Esophagus squamous epithelium (tissue), 5 donors: ENCODE results near the gene CKLF. TPM values are rescaled to one million over a fixed set of nuclear protein-coding genes. Genes with fewer than 3 reads are reported as not detected.

Source experiments
- DNase-seq: peaks from one replicate; lab custom pipeline; 2025; lab: John Stamatoyannopoulos, UW
- H3K27ac ChIP-seq, 4 donors: fragments of 200-600 bp; sonication (generic); one replicate each; pipeline ENCODE4 v1.5.1; 2016 to 2019; ENCODE audit warnings: mild to moderate bottlenecking in 1 of 4
- H3K27me3 ChIP-seq, 4 donors: fragments of 200-600 bp; sonication (generic); 1 replicate in 3 of 4; 2 replicates in 1 of 4; pipeline versions ENCODE4 v1.5.1 to v1.6.0; 2017 to 2021; ENCODE audit warnings: antibody characterized with exemption in 1 of 4
- H3K36me3 ChIP-seq, 3 donors: fragments of 200-600 bp; sonication (generic); one replicate each; pipeline ENCODE4 v1.5.1; 2016 to 2019
- H3K4me1 ChIP-seq, 3 donors: fragments of 200-600 bp; sonication (generic); one replicate each; pipeline ENCODE4 v1.5.1; 2017 to 2019
- H3K4me3 ChIP-seq, 4 donors: fragments of 200-600 bp; sonication (generic); 1 replicate in 3 of 4; 2 replicates in 1 of 4; pipeline ENCODE4 v1.5.1; 2016 to 2019; ENCODE audit warnings: mild to moderate bottlenecking in 2 of 4, moderate library complexity in 1 of 4
- H3K9me3 ChIP-seq, 3 donors: fragments of 200-600 bp; sonication (generic); one replicate each; pipeline ENCODE4 v1.5.1; 2016 to 2019
- POLR2A ChIP-seq, 4 donors: fragments of 450-650 bp; IDR thresholded peaks; one replicate each; pipeline ENCODE4 v1.6.1; 2017; ENCODE audit warnings: antibody characterized with exemption in 4 of 4, mild to moderate bottlenecking in 4 of 4, moderate library complexity in 3 of 4
- WGBS, 2 donors: methylation state at CpG; one replicate each; pipeline ENCODE4 v1.1.5; 2018; 5-methylcytosine and 5-hydroxymethylcytosine counted together
- intact Hi-C: fragments of 100-400 bp; cut with DNase I; formaldehyde crosslinking; loops from one replicate; pipeline ENCODE4 v1.15.0; 2022
- total RNA-seq, 4 donors: library from RNA; depleted of rRNA; stranded (reverse); fragments of >200 nt; gene quantifications; one replicate each; pipeline ENCODE4 v1.1.0, GENCODE V29; 2016
- TF ChIP-seq, protein P1 (sequence below), 6 experiments: fragments of 450-650 bp in 4 of 6; fragments of 200-600 bp in 2 of 6; sonication (generic) in 2 of 6; IDR thresholded peaks; one replicate each; pipeline ENCODE4 v1.5.1; 2016 to 2019; ENCODE audit warnings: antibody characterized with exemption in 6 of 6, mild to moderate bottlenecking in 4 of 6, moderate library complexity in 4 of 6
- donor health status: DM: yes; HTN: yes; CAD: no.

CKLF gene, protein sequence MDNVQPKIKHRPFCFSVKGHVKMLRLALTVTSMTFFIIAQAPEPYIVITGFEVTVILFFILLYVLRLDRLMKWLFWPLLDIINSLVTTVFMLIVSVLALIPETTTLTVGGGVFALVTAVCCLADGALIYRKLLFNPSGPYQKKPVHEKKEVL
- total RNA-seq, result 10 to 100 TPM in 2 of 4 donors, 1 to 10 TPM in 2; 8.6 to 34.1 (median 16.9) TPM

DNA sequence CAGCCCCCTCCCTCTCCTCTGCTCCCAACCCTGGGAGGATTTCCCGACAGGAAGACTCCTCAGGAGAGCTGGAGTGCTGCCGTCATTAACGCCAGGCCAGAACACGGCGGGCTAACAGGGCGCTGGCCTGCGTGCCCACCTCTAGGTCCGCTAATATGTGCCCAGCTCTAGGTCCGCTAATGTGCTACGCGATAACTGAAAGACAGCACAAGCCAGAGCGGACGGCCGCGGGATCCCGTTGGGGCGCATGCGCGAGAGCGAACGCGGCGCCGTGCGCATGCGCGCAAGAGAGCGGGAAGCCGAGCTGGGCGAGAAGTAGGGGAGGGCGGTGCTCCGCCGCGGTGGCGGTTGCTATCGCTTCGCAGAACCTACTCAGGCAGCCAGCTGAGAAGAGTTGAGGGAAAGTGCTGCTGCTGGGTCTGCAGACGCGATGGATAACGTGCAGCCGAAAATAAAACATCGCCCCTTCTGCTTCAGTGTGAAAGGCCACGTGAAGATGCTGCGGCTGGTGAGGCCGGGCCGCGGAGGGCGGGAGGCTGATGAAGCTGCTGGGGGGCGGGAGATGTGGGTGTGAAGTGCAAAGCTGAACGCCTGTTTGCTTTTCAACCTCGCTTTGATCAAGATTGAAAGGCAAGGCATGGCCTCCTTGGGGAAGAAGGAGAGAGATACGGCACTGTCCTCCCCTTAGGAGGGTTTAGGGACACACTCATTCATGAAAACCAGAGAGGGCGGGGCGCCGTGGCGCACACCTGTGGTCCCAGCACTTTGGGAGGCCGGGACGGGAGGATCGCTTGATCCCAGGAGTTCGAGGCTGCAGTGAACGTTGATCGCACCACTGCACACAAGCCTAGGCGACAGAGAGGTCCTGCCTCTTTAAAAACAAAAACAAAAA is at the start of gene CKLF:
TSS of gene CKLF (plus strand) at position 291 of the 892 bp plus-strand sequence. CDS start at position 431, 140 bp downstream.
- Histone ChIP-seq H3K27me3 (no peaks in the 10 kb centered on the region), H3K4me3 (peak within 1 kb of the TSS; percentile 36 to 79 (median 62)), H3K9me3 (no peaks in the 10 kb centered on the region), H3K4me1 (peaks cover 27 to 83% (median 30%) of the 10 kb centered on the region in 3 donors), H3K36me3 (peaks cover 0 to 5% (median 0%) of the 10 kb centered on the region in 3 donors), H3K27ac (peak within 1 kb of the TSS; percentile 83 to 98 (median 96))
- 14 to 19% methylated on average over 32 to 37 of the region's 63 CpGs for WGBS, 2 donors
- TF ChIP-seq, protein P1, sequence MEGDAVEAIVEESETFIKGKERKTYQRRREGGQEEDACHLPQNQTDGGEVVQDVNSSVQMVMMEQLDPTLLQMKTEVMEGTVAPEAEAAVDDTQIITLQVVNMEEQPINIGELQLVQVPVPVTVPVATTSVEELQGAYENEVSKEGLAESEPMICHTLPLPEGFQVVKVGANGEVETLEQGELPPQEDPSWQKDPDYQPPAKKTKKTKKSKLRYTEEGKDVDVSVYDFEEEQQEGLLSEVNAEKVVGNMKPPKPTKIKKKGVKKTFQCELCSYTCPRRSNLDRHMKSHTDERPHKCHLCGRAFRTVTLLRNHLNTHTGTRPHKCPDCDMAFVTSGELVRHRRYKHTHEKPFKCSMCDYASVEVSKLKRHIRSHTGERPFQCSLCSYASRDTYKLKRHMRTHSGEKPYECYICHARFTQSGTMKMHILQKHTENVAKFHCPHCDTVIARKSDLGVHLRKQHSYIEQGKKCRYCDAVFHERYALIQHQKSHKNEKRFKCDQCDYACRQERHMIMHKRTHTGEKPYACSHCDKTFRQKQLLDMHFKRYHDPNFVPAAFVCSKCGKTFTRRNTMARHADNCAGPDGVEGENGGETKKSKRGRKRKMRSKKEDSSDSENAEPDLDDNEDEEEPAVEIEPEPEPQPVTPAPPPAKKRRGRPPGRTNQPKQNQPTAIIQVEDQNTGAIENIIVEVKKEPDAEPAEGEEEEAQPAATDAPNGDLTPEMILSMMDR (IDR thresholded peaks at IDR 0.05), result peak in 1 of 6 experiments; percentile 45
- TF ChIP-seq POLR2A (IDR thresholded peaks at IDR 0.05), result peak in 3 of 4 donors; percentile 58 to 89 (median 68)
- intact Hi-C loops, result no loop called here
- no peak for DNase-seq

DNA sequence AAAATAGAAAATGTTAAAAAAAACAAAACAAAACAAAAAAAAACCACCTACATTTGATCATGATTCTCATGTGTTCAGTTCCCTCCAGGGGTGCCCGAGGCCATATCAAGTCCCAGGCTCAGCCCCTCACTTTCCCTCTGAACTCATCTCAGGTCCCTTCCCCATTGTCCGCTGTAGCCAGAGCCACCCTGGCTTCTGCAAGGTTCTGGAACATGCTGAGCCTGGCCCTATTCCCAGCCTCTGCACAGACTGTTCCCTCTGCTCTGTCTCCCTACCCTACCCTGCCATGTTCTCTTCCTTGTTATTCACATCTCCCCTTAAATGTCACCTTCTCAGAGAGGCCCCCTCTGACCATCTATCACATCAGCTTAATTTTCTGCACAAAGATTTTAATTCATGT is 49.3 kb upstream of the CKLF start:
- TF ChIP-seq, protein P1 (IDR thresholded peaks at IDR 0.05), result no peak
- no peak for TF ChIP-seq POLR2A (IDR thresholded peaks at IDR 0.05)
- peaks cover 0 to 39% (median 5%) of the 10 kb centered on the region in 3 donors for H3K4me1 ChIP-seq
- H3K4me3 ChIP-seq, result no peak overlapping the region
- no peaks in the 10 kb centered on the region for H3K9me3 ChIP-seq
- DNase-seq, result no peak
- H3K36me3 ChIP-seq, result no peaks in the 10 kb centered on the region
- 62 to 74% methylated on average over 2 of the region's 2 CpGs for WGBS, 2 donors
- intact Hi-C loops, result no loop called here
- no peaks in the 10 kb centered on the region for H3K27me3 ChIP-seq
- peak overlapping the region in 3 of 4 donors; percentile 49 to 74 (median 63) for H3K27ac ChIP-seq

DNA sequence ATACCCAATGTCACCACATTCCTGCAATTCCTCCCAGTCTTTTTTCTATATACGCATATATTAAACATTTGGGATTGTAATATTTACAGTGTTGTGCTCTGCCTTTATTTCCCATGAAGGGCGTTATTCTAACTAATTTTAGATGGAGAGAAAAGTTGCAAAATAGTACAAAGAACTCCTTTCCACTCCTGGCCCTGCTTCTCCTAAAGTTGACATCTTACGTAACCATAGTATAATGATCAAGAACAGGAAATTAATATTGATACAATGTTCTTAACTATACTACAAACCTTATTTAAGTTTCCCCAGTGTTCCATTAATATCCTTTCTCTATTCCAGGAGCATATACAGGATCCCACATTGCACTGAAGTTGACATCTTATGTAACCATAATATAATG is 48.8 kb upstream of the CKLF start:
- 81 to 85% methylated on average over 3 of the region's 3 CpGs for WGBS, 2 donors
- Histone ChIP-seq H3K36me3 (no peaks in the 10 kb centered on the region), H3K4me1 (peaks cover 3 to 45% (median 5%) of the 10 kb centered on the region in 3 donors), H3K4me3 (no peak overlapping the region), H3K27ac (peak overlapping the region in 3 of 4 donors; percentile 49 to 74 (median 63)), H3K27me3 (no peaks in the 10 kb centered on the region), H3K9me3 (no peaks in the 10 kb centered on the region)
- TF ChIP-seq, protein P1 (IDR thresholded peaks at IDR 0.05), result no peak
- TF ChIP-seq POLR2A (IDR thresholded peaks at IDR 0.05), result no peak
- DNase-seq, result no peak
- intact Hi-C loops, result no loop called here

DNA sequence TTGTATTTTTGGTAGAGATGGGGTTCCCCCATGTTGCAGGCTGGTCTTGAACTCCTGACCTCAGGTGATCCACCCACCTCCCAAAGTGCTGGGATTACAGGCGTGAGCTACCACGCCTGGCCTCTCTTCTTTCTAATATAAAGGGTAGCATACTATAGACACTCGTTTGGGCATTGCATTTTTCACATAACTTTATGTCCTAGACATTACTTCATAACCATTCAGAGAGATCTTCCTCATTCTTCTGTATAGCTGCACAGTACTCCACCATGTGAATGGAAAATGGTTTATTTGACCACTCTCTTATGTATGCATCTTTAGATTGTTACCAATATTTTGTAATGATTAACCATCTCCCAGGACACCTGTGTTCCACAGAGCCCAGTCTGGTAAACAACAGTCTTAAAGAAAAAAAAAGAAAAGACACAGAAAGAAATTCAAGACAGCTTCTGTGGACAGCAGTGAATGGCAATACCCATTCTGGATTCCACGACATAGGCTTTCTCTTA is 44.6 kb upstream of the CKLF start:
- Histone ChIP-seq H3K27ac (peak overlapping the region; percentile 40 to 85 (median 62)), H3K36me3 (no peaks in the 10 kb centered on the region), H3K4me1 (peaks cover 41 to 76% (median 43%) of the 10 kb centered on the region in 3 donors), H3K9me3 (no peaks in the 10 kb centered on the region), H3K27me3 (no peaks in the 10 kb centered on the region), H3K4me3 (no peak overlapping the region)
- intact Hi-C loops, result no loop called here
- TF ChIP-seq POLR2A (IDR thresholded peaks at IDR 0.05), result no peak
- TF ChIP-seq, protein P1 (IDR thresholded peaks at IDR 0.05), result no peak
- WGBS, 2 donors, result 58 to 60% methylated on average over 4 of the region's 4 CpGs
- no peak for DNase-seq
